HepG2 (cell line): ENCODE measurements around the gene GCDH. TPM values are rescaled to one million over a fixed set of nuclear protein-coding genes. Genes with fewer than 3 reads are reported as not detected.
A peak's percentile ranks its signal among the peaks of the same experiment; 100 is the strongest.

Source experiments
- ATAC-seq: fragments of 200-7000 bp; cut with Tn5 transposase; 3 replicates; pipeline ENCODE4 v1.9.1; 2020; ENCODE audit warnings: mild to moderate bottlenecking, moderate library complexity
- BruUV-seq: library from RNA; stranded (reverse); fragments of 400-500 nt; replicated peaks from 2 replicates; lab custom pipeline; 2021; lab: Mats Ljungman, UMichigan
- CTCF ChIA-PET: fragments of 300-600 bp; formaldehyde crosslinking; extraction: SDS; loops from one replicate; lab custom pipeline; 2021; ENCODE audit warnings: low total read pairs, inconsistent platforms, low intra/inter-chr PET ratio; lab: Yijun Ruan, JAX
- POLR2A ChIA-PET: fragments of 350-600 bp; sonication (Branson Sonifier 250); formaldehyde crosslinking; loops from one replicate; lab custom pipeline; 2020; ENCODE audit warnings: antibody characterized with exemption, inconsistent platforms; lab: Yijun Ruan, JAX
- DNase-seq: peaks from one replicate; pipeline ENCODE4 v3.0.0-alpha.2; 2015; ENCODE audit warnings: low spot score
- FAIRE-seq: peaks from 3 replicates; lab custom pipeline; 2011; peaks lifted over from hg19 to GRCh38; lab: Jason Lieb, UNC
- H2AFZ ChIP-seq: one replicate; pipeline ENCODE4 v1.6.1; 2011; ENCODE audit warnings: low read length, inconsistent platforms
- H3K27ac ChIP-seq: fragments of 300-600 bp; 3 replicates; pipeline ENCODE4 v1.8.0; 2011; ENCODE audit warnings: mixed run types, mild to moderate bottlenecking, mixed read lengths, low read length, inconsistent platforms; ENCODE audit not compliant: insufficient read depth; ENCODE audit errors: extremely low read length
- H3K27me3 ChIP-seq, 2 experiments: fragments of 200-600 bp in 1 of 2; 2 replicates in 1 of 2; 3 replicates in 1 of 2; pipeline versions ENCODE4 v1.6.0 to v1.8.0; 2011; ENCODE audit warnings: low read length in 2 of 2, mild to moderate bottlenecking in 2 of 2, moderate library complexity in 2 of 2, inconsistent platforms in 1 of 2; ENCODE audit not compliant: insufficient read depth in 2 of 2, control insufficient read depth in 1 of 2
- H3K36me3 ChIP-seq, 2 experiments: fragments of 200-600 bp in 1 of 2; replicated peaks in 1 of 2; 2 replicates in 1 of 2; 3 replicates in 1 of 2; pipeline versions ENCODE4 v1.5.1 to v1.8.0; 2011; ENCODE audit warnings: low read length in 2 of 2, inconsistent platforms in 1 of 2; ENCODE audit not compliant: insufficient read depth in 2 of 2, control insufficient read depth in 1 of 2
- H3K4me1 ChIP-seq: 2 replicates; pipeline ENCODE4 v1.5.1; 2012; ENCODE audit warnings: low read length, inconsistent platforms; ENCODE audit not compliant: insufficient read depth
- H3K4me2 ChIP-seq: 2 replicates; pipeline ENCODE4 v1.6.0; 2011; ENCODE audit warnings: low read depth, low read length, inconsistent platforms
- H3K4me3 ChIP-seq, 3 experiments: fragments of 200-600 bp in 1 of 3; sonication (generic), shearing (Covaris generic) in 1 of 3; replicated peaks in 1 of 3; 2 replicates each; pipeline ENCODE4 v1.5.1; 2011 to 2016; ENCODE audit warnings: low read length in 3 of 3, inconsistent platforms in 2 of 3, low read depth in 2 of 3, mild to moderate bottlenecking in 2 of 3, control low read depth in 1 of 3, mixed read lengths in 1 of 3; ENCODE audit not compliant: insufficient read depth in 1 of 3
- H3K79me2 ChIP-seq: one replicate; pipeline ENCODE4 v1.6.1; 2011; ENCODE audit warnings: low read length, inconsistent platforms; ENCODE audit not compliant: insufficient read depth
- H3K9ac ChIP-seq: 2 replicates; pipeline ENCODE4 v1.6.0; 2011; ENCODE audit warnings: mild to moderate bottlenecking, low read depth, low read length, inconsistent platforms; ENCODE audit not compliant: insufficient read depth
- H3K9me3 ChIP-seq: 2 replicates; pipeline ENCODE4 v1.5.1; 2012; ENCODE audit warnings: mild to moderate bottlenecking, low read length
- H4K20me1 ChIP-seq: 2 replicates; pipeline ENCODE4 v1.6.0; 2011; ENCODE audit warnings: inconsistent platforms, mild to moderate bottlenecking, low read length, moderate library complexity; ENCODE audit not compliant: insufficient read depth
- ARID2 ChIP-seq: sonication (generic); formaldehyde crosslinking; IDR thresholded peaks from 2 replicates; pipeline ENCODE4 v1.8.1; 2022; ENCODE audit warnings: mild to moderate bottlenecking, missing genetic modification reagents, borderline replicate concordance
- CEBPG ChIP-seq: IDR thresholded peaks from 2 replicates; pipeline ENCODE4 v1.6.1; 2016
- CTCF ChIP-seq: sonication (generic); formaldehyde crosslinking; IDR thresholded peaks from 2 replicates; pipeline ENCODE4 v1.5.0; 2020; ENCODE audit warnings: mild to moderate bottlenecking, missing genetic modification reagents, moderate library complexity
- EHMT2 ChIP-seq: fragments of 200-600 bp; sonication (generic); IDR thresholded peaks from 2 replicates; pipeline ENCODE4 v1.7.0; 2017; ENCODE audit warnings: antibody characterized with exemption, low read depth, low read length, borderline replicate concordance
- HNF4A ChIP-seq: sonication (generic); formaldehyde crosslinking; IDR thresholded peaks from 2 replicates; pipeline ENCODE4 v1.4.0; 2020; ENCODE audit warnings: missing genetic modification reagents
- IKZF4 ChIP-seq: sonication (generic); formaldehyde crosslinking; IDR thresholded peaks from 2 replicates; pipeline ENCODE4 v1.5.1; 2020; ENCODE audit warnings: borderline replicate concordance, mild to moderate bottlenecking, low read depth, missing genetic modification reagents; ENCODE audit errors: not compliant biosample characterization
- MZF1 ChIP-seq: sonication (generic); formaldehyde crosslinking; IDR thresholded peaks from 2 replicates; pipeline ENCODE4 v1.8.1; 2023; ENCODE audit warnings: mild to moderate bottlenecking, missing genetic modification reagents, borderline replicate concordance
- NAIF1 ChIP-seq: sonication (generic); formaldehyde crosslinking; IDR thresholded peaks from 2 replicates; pipeline ENCODE4 v1.5.0; 2020; ENCODE audit warnings: mild to moderate bottlenecking, missing genetic modification reagents, borderline replicate concordance
- POGK ChIP-seq: sonication (generic); formaldehyde crosslinking; conservative IDR thresholded peaks from 2 replicates; pipeline ENCODE4 v1.8.0; 2022; ENCODE audit warnings: mild to moderate bottlenecking, moderate library complexity, missing genetic modification reagents
- SP2 ChIP-seq: sonication (generic); formaldehyde crosslinking; IDR thresholded peaks from 2 replicates; pipeline ENCODE4 v1.5.1; 2020; ENCODE audit warnings: mild to moderate bottlenecking, missing genetic modification reagents
- SRF ChIP-seq: IDR thresholded peaks from 2 replicates; pipeline ENCODE4 v1.6.1; 2011; ENCODE audit warnings: mild to moderate bottlenecking, low read depth, low read length, moderate library complexity
- SRSF9 ChIP-seq: fragments of 200-400 bp; formaldehyde crosslinking; IDR thresholded peaks from 2 replicates; pipeline ENCODE4 v1.6.1; 2018; ENCODE audit warnings: borderline replicate concordance, mild to moderate bottlenecking, low read depth, low read length; ENCODE audit not compliant: insufficient read depth, poor library complexity, severe bottlenecking
- ZFAT ChIP-seq: sonication (generic); formaldehyde crosslinking; conservative IDR thresholded peaks from 2 replicates; pipeline ENCODE4 v1.8.1; 2023; ENCODE audit warnings: missing genetic modification reagents, inconsistent platforms
- ZNF362 ChIP-seq: sonication (generic); formaldehyde crosslinking; IDR thresholded peaks from 2 replicates; pipeline ENCODE4 v1.4.0; 2020; ENCODE audit warnings: missing genetic modification reagents, mild to moderate bottlenecking, borderline replicate concordance
- ZNF441 ChIP-seq: sonication (generic); formaldehyde crosslinking; IDR thresholded peaks from 2 replicates; pipeline ENCODE4 v1.7.0; 2021; ENCODE audit warnings: missing genetic modification reagents, borderline replicate concordance
- ZNF567 ChIP-seq: sonication (generic); formaldehyde crosslinking; IDR thresholded peaks from 2 replicates; pipeline ENCODE4 v1.8.1; 2023; ENCODE audit warnings: mild to moderate bottlenecking, missing genetic modification reagents, borderline replicate concordance
- ZNF589 ChIP-seq: sonication (generic); formaldehyde crosslinking; conservative IDR thresholded peaks from 2 replicates; pipeline ENCODE4 v1.8.0; 2022; ENCODE audit warnings: mild to moderate bottlenecking, moderate library complexity, missing genetic modification reagents
- WGBS: methylation state at CpG from one replicate; pipeline ENCODE4 v1.1.6; 2017; ENCODE audit warnings: low lambda C conversion rate; 5-methylcytosine and 5-hydroxymethylcytosine counted together
- in situ Hi-C: cut with HindIII; loops from 2 replicates; pipeline ENCODE4 v1.10.0; 2017; ENCODE audit warnings: low pct_unique_long_range_greater_than_20kb; ENCODE audit not compliant: extremely low pct_ligation_motif_present
- intact Hi-C: fragments of 100-400 bp; cut with micrococcal nuclease; formaldehyde crosslinking; loops from one replicate; pipeline ENCODE4 v1.10.0; 2022; ENCODE audit not compliant: unreplicated experiment
- polyA plus RNA-seq, 8 experiments: library from polyadenylated mRNA; depleted of rRNA in 3 of 8; stranded (reverse) in 7 of 8; unstranded in 1 of 8; fragments of >200 nt; fragmentation: Illumina TruSeq in 4 of 8; extraction: Trizol in 4 of 8; gene quantifications; 2 replicates each; pipeline versions ENCODE4 v1.2.1 to v1.2.3, GENCODE V29; 2011 to 2016; ENCODE audit warnings: low read depth in 4 of 8, missing spikeins in 1 of 8, mixed read lengths in 1 of 8; ENCODE audit not compliant: insufficient read depth in 1 of 8
- total RNA-seq, 5 experiments: library from RNA; depleted of rRNA; stranded (reverse); fragments of >200 nt; fragmentation: Illumina TruSeq; extraction: Trizol; gene quantifications; 2 replicates each; pipeline ENCODE4 v1.2.3, GENCODE V29; 2016; ENCODE audit warnings: low read depth in 1 of 5

GCDH gene
- total and polyA plus RNA-seq, 2 of the 13 experiments (the other 11 are each of a cell fraction or from before 2014, with no cell fraction given): 15.1 to 38.0 TPM

GRCh38 chr19:12881172-12881808 is 9.7 kb upstream of the GCDH start, which contains the start of gene DNASE2:
Gene DNASE2 (minus strand): TSS chr19:12881449. CDS start chr19:12881375, 74 bp downstream.
- BruUV-seq: no TSS peak
- peak within 1 kb of the TSS; percentile 56 for H3K9ac ChIP-seq
- H3K4me2 ChIP-seq: peak within 1 kb of the TSS; percentile 77
- POLR2A ChIA-PET: interaction anchor here (1.0 to 5.0 kb wide), 4 partner anchors 10 to 65 kb away, joined by 3 to 24 read pairs (median 8); partner anchors contain the start of gene GCDH
- DNase-seq (peak; percentile 61), ATAC-seq (peak; percentile 65), FAIRE-seq (no peak)
- H3K4me1 ChIP-seq: peaks cover 22% of the 10 kb centered on the region
- in situ Hi-C loops: no loop called here
- H3K27me3 ChIP-seq: peaks cover 0 to 6% of the 10 kb centered on the region in 2 experiments; a peak in 2 of 5 replicates
- no peak within 1 kb of the TSS for H3K27ac ChIP-seq
- CTCF ChIA-PET: interaction anchor here (1.1 kb wide), 1 partner anchor 84 kb away, joined by 3 read pairs; no protein-coding TSS in a partner anchor
- peaks cover 13% of the 10 kb centered on the region for H3K9me3 ChIP-seq
- peak within 1 kb of the TSS; percentile 51 to 74 (median 60); a peak in 5 of 6 replicates for H3K4me3 ChIP-seq
- no peaks in the 10 kb centered on the region for H3K36me3 ChIP-seq
- peak within 1 kb of the TSS; percentile 7 for H2AFZ ChIP-seq
- no peaks in the 10 kb centered on the region for H4K20me1 ChIP-seq
- WGBS: 36% methylated on average over 12 of the region's 38 CpGs
- H3K79me2 ChIP-seq: no peaks in the 10 kb centered on the region
- intact Hi-C loops: no loop called here
- no peak for TF ChIP-seq POGK
- TF ChIP-seq IKZF4 (CRISPR knock-in tag): no peak
- TF ChIP-seq SRSF9: no peak
- TF ChIP-seq ZFAT (CRISPR knock-in tag): no peak
- TF ChIP-seq EHMT2: no peak
- no peak for TF ChIP-seq ZNF567 (CRISPR knock-in tag)
- peak; percentile 25; the same call in 1 of the 2 replicates for TF ChIP-seq CTCF (CRISPR knock-in tag)
- TF ChIP-seq SRF: no peak
- TF ChIP-seq MZF1 (CRISPR knock-in tag): no peak
- TF ChIP-seq HNF4A (CRISPR knock-in tag): no peak
- peak; percentile 9; the same call in 1 of the 2 replicates for TF ChIP-seq CEBPG (CRISPR knock-in tag)
- no peak for TF ChIP-seq ARID2 (CRISPR knock-in tag)
- TF ChIP-seq NAIF1 (CRISPR knock-in tag): no peak
- no peak for TF ChIP-seq ZNF589
- TF ChIP-seq ZNF362 (CRISPR knock-in tag): peak; percentile 63; the same call in 1 of the 2 replicates
- no peak for TF ChIP-seq ZNF441 (CRISPR knock-in tag)
- TF ChIP-seq SP2: no peak
